IPS-18c (cell line): Measurements from ENCODE around the gene CHST15.

Experiments
- H3K4me3 ChIP-seq: 2 replicates; pipeline ENCODE4 v1.7.0; 2013; ENCODE audit warnings: low read depth, mild to moderate bottlenecking, low read length, moderate library complexity; ENCODE audit not compliant: insufficient read depth
- H3K9me3 ChIP-seq: one replicate; pipeline ENCODE4 v1.6.1; 2013; ENCODE audit warnings: mild to moderate bottlenecking, low read length, moderate library complexity; ENCODE audit not compliant: control insufficient read depth, insufficient read depth

Gene CHST15

DNA sequence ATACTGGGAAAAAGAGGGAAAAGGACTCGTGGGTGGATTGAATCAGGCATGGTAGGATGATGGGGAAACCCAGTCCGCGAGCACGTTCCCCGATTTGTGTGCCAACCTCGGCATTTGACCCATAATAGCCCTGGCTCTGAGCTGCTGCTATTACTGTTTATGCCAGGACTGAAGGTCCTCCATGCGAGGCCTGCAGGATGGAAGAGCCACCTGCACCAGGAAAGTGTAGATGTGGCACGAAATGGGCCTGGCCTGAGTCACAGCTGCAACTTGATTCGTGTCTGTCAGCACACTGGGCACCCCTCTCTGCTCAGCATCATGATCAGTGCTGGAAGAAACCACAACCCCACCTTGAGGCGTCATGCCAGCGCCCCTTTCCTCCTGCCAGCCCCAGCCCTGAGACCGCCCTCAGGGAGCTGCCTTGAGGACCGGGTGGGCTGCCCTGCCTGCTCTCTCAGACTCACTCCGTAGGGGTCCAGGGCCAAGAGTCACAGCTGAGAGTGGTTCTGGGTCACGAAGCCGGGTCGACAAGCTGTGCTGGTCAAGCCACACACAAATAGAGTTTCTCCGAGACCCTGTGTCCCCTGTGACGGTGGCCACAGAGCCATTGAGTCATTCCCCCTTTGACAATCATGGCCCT, 74.4 kb downstream of the CHST15 start:
- Histone ChIP-seq H3K9me3 (no peaks in the 10 kb centered on the region), H3K4me3 (no peak overlapping the region)

DNA sequence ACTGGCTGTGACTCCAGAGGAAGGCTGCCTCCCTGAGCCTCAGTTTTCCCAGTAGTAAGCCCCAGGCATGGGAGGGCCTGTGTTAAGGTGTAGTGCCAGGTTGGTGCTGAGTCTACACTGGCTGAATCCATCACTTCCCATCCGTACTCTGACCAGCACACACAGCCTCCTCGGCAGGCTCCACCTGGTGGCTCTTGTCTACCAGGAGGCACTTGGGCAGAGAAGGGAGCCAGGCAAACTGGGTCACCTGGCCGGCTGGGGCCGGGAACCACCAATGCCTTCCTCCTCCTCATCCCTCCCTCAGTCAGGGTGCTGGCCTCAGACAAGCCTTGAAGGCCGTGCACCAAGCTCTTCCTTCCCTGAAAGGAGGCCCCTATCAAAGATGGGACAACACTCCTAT, 75.7 kb downstream of the CHST15 start:
- Histone ChIP-seq H3K4me3 (no peak overlapping the region), H3K9me3 (no peaks in the 10 kb centered on the region)

DNA sequence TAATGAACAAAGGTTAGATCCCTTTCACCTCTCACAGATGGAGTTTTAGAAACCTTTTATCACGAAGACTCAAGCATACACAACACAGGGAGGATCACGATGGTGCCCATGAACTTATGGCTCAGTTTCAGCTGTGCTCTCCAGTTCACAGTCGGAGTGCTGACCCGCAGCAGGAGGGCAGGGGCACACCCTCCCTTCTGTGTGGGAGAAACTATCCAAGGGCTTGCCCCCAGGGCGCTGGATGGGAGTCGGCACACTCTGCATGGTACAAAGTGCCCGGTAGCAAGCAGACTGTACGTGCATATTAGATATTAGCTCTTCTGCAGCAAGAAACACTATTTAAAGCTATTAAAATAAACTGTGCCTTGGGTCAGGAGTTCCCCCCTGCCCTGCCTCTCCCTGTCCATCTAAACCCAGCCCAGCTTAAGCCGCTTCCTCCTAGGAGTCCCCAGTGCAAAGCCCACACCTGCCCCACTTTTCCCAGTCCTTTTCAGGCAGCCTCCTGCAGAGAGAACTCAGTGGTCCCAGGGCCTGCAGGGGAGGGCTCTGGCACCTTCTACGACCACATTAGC, 76.5 kb downstream of the CHST15 start:
- Histone ChIP-seq H3K4me3 (no peak overlapping the region), H3K9me3 (no peaks in the 10 kb centered on the region)

DNA sequence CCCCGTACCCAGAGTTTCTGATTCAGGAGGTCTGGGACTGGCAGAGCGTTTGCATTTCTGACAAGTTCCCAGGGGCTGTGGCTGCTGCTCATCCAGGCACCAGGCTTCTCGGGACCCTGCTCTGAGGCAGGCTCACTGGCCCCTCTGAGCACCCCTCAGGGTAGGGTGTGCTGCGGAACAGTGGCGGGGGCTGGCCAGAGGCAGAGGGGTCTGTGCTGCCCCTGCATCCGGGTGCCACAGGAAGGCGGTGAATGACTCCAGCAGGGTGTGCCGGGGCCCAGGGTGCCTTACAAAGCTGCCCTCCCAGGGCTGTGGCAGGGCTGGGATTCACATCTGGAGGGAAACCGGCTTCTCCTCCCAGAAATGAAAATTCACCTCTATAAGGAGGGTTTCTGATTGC, 77.4 kb downstream of the CHST15 start:
- Histone ChIP-seq H3K9me3 (no peaks in the 10 kb centered on the region), H3K4me3 (no peak overlapping the region)

DNA sequence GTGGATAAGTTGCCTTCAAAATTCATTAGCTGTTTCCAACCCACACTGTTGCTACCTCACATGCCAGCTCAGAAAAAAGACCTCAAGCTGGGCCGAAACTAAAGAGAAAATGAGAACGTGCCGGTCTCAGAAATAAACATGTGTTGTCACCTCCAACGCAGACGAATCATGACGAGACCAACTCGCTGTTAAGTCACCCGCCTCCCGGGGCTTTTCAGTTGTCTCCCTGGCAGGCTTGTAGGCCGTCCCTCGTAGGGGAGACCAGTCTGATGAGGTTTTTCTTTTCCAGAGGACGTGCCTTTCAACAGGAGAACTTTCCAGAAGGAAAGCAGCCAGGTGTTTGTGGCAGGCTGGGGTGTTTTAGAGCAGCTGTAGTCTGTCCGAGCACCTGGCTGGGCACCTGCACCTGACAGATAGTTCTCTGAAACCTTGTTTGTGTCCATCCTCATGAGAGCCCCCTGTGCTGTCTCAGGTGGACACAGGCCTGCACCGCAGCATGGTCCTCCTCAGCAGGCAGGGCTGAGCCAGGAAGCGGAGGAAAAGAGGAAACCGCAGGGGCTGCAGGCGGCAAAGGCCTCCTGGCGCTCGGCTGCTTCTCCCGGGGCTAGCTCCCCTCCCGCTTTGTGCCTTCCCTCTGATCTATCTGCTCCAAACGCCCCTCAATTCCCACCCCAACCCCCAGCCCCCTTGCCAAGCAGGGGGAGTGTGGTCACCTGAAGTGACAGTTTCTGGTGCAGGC, 78.8 kb downstream of the CHST15 start:
- Histone ChIP-seq H3K9me3 (no peaks in the 10 kb centered on the region), H3K4me3 (no peak overlapping the region)

DNA sequence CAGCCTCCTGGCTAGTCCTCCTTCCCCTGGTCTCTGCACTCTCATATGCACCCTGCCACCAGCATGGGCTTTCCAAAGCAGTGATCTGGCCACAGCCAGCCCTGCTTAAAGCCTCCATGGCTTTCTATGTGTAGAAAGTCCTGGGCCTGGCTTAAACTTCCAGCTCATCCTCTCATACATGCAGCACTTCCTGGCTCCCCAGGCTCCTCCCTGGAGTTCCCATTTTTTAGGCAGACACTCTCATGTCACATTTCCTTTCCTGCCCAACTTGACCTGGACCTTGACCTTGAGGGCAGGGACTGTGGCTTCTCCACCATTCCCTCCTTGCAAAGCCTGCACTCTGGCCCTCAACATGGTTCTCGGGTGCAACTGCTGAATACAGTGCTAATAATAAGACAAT, 79.5 kb downstream of the CHST15 start:
- Histone ChIP-seq H3K4me3 (no peak overlapping the region), H3K9me3 (no peaks in the 10 kb centered on the region)

DNA sequence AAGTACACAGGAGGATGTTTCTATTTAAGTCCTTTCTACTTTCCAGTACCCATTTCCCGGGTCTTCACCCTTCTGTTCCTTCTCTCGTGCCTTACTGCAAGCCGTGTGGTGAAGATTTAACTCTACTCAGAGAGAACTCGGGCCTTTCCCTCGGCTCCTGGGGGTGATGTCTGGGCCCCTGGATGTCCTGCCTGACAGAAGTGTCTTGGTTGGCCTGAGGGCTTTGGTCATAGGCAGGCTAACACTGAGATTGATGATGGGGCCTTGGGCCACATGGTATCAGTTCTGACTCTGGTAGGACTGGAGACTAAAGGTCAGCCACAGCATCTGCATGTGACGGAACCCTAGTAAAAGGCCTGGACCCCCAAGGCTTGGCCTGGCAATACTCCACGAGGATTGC, 80.4 kb downstream of the CHST15 start:
- no peaks in the 10 kb centered on the region for H3K9me3 ChIP-seq
- no peak overlapping the region for H3K4me3 ChIP-seq

DNA sequence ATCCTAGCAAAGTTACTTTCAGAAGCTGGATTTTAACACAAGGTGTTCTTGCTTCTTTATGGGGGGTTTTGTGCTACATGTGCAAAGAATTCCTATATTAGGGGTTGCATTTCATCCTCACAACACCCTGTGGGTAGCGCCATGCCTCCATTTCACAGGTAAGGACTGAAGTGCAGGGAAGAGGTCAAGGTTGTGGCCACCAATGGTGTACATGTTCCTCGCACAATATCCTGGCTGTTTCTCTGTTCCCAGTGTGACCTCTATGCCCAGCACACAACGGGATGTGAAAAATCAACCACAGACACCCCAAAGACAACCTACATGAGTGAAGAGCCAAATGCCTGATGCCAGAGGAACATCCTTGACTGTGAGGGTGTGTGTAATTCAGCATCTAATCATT, 80.8 kb downstream of the CHST15 start:
- no peak overlapping the region for H3K4me3 ChIP-seq
- H3K9me3 ChIP-seq: no peaks in the 10 kb centered on the region

DNA sequence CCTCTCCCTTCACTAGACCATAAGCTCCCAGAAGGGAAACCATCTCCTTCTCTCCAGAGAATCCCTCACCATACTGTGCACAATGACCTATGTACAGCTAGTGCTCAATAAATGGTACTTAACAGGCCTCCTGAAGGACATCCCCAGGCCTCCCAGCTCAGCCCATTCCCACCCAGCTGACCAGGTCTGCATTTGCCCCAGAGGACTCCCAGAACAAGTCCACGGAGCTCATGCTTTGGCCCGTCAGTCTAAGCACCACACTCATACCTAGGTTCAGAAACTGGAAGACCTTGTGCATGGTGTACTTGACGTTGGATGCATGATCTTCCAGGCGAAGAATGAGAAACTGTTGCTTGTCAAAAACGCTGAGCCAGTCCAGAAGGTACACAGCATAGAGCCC, 81.3 kb downstream of the CHST15 start:
- no peaks in the 10 kb centered on the region for H3K9me3 ChIP-seq
- H3K4me3 ChIP-seq: no peak overlapping the region

DNA sequence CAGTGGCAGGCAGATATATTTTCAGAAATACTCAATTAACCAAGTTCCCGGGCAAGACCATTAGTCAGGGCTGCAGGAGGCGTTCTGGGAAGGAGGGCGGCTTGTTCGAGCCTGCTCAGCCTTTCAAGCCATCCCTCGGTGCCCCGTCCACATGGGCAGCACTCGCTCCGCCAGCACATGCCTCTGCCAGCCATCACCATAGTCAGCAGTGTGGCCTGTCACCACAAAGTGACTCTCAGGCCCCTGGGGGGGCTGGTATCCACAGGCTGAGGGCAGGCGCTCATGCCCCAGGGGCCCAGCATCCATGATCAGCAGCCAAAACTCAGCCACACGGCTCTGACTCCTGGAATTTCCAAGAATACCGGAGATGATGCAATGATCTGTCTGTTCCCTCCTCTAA, 81.9 kb downstream of the CHST15 start:
- H3K4me3 ChIP-seq: no peak overlapping the region
- no peaks in the 10 kb centered on the region for H3K9me3 ChIP-seq

DNA sequence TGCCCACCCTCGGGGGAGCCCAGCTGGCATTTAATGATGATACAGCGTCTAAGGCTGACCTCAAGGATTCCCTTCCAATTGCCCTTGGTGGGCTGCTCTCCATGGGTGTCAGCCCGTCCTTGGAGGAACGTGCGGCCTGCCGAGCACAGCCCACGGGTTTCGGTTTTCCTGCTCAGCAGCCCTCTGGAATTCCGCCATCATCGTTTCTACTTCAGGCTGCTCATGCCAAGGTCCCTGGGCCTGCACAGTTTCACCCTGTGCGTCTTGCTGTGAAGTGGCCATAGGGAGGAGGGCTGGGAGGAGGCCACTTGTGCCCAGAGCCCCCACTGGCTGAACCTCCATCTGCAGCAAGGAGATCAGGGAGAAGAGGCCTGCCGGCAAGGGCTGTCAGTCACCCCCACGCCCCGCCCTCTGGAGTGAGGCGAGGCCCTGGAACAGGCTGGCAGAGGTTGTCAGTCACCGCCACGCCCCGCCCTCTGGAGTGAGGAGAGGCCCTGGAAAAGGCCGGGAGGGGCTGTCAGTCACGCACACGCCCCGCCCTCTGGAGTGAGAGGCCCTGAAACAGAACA, 82.8 kb downstream of the CHST15 start:
- no peak overlapping the region for H3K4me3 ChIP-seq

DNA sequence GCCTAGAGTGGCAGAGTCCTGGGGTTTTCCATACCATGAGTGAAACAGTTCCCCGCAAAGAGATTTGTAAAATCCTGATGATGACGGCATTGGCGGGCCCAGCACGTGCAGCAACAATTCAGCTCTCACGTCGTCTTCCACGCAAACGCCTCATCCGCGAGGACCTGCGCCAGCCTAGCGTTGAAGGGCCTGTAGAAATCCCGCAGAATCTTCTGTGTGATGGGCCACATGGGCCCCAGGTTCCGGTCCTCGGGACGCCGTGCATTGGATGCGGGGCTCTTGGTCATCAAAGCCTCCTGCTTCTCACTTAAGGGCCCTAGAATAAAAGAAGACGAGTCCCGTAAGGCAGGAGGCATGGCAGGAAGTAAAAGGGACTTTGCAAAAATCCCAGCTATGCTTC, 83.4 kb downstream of the CHST15 start:
- H3K9me3 ChIP-seq: peaks cover 2% of the 10 kb centered on the region
- H3K4me3 ChIP-seq: no peak overlapping the region

More for the DNA sequence above, 82.8 kb downstream of the CHST15 start:
- peaks cover 2% of the 10 kb centered on the region for H3K9me3 ChIP-seq

DNA sequence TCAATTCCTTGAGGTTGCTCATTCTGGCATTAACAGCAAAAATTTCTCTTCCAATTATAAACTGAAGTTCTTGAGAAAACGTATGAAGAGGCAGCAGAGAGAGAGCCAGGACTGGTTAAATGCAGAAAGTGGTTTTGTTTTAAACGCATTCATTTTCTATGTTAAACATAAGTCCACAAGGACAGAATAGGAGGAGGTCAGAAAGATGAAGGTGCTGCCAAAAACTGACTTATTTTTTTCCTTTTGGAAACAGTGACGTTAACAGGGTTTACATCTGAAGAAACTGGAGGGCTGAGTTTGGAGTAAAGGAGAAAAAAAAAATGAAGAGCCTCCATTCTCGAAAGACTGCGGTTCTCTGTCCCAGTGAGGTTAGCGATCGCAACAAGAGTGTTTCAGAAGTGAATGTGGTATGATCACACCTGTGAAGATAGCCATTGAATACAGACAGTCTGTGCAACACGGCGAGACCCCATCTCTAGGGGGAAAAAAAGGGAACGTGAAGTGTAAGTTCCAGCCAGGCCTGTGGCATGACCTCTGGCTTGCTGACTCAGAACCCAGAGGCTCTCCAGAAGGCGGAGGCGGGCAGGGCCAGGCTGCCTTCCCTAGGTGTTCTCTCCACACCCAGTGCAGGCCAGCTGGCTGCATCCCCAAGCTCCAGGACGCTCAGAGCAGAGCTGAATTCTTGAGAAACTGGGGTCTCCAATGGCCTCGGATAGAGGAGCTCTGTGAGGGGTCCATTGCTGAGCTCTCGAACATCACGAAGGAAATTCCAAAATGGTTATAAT, 84.0 kb downstream of the CHST15 start:
- Histone ChIP-seq H3K9me3 (peaks cover 2% of the 10 kb centered on the region), H3K4me3 (no peak overlapping the region)

DNA sequence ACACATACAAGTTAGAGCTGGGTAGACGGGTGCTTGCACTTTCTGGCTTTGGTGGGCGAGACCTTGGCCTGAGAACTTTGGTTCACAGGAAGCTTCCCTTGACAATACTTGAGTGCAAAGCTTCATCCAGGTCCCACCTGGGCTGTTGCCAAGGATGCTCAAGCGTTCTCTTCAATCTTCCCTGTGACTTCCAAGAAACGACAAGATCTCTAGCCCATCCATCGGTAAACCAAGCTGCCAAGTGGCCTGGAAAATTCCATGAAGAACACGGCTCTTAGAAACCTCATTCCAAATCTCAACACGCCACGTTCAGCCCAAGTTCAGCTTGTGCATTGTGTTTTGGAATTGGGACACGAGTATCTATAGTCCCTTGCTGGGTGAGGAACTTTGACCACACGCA, 84.7 kb downstream of the CHST15 start:
- no peak overlapping the region for H3K4me3 ChIP-seq
- H3K9me3 ChIP-seq: peaks cover 2% of the 10 kb centered on the region

DNA sequence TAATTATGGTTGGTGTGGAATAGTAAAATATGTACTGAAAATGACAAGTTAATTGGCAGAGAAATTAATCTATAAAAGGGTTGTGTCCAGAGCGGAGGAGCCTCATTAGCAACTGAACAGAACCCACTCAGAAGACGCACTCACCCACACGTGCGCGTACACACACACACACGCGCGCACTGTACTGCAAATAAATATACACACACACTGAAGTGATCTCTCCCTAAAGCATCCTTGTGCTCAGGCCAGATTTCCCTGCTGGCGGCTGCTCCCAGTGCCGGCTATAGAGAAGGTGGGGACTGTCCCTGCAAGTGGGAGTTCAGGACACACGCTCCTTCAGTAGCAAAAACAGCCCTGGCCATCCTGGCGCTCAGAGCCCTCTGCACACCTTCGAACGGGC, 85.2 kb downstream of the CHST15 start:
- no peak overlapping the region for H3K4me3 ChIP-seq

DNA sequence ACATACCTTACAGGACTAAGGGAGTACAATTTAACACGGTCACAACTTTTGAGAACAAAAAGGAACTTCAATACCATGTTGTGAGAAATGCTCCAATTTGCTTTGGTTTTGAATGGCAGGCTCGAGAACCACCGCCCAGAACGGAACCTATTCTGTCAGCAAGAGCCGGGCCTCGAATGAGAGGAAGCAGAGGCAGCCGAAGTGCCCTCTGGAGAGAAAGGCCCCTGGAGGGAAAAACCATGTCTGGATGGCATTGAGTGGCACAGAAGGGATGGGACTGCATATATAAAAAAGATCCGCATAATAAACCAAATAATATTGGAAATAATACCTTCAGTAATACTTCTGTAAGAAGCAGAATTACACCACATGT, 85.6 kb downstream of the CHST15 start:
- Histone ChIP-seq H3K4me3 (no peak overlapping the region), H3K9me3 (peaks cover 2% of the 10 kb centered on the region)

More for the DNA sequence above, 85.2 kb downstream of the CHST15 start:
- peaks cover 2% of the 10 kb centered on the region for H3K9me3 ChIP-seq

DNA sequence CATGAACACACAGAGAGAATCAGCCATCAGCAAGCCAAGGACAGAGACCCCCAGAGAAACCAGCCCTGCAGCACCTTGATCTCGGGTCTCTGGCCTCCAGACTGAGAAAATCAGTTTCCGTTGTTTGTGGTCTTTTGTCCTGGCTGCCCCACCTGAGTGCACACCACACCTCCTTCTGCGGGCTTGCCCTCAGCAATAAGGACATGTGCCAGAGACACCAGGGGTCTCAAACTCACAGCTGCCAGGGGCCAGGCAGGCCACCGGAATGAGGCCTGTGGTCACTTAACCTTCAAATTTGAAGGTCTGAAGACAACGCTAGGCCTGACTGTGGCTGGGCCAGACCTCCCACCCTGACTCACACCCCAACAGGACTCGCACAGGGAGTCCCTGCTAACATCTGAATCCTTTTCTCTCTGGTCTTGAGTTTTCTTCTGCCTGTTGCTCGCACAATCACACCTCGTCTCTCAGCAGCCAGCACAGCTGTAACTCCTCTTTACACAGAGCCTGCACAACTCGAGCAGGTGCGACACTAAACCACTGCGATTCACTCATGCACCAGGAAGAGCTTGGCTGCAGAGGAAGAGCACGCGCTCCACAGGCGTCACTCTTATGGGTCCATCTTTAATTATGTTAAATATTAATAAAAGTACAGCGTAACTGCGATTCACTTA, 86.2 kb downstream of the CHST15 start:
- H3K4me3 ChIP-seq: no peak overlapping the region
- peaks cover 2% of the 10 kb centered on the region for H3K9me3 ChIP-seq
